Brain microvascular endothelial cell (primary cell): ENCODE data around the gene RNF7.
A peak's percentile ranks its signal among the peaks of the same experiment; 100 is the strongest.

Experiments used
- DNase-seq: peaks from one replicate; pipeline ENCODE4 v3.0.0-alpha.2; 2020
- H3K27ac ChIP-seq: fragments of 250-450 bp; sonication (Bioruptor Pico); 2 replicates; pipeline ENCODE4 v1.5.1; 2020; ENCODE audit warnings: mild to moderate bottlenecking, moderate library complexity
- H3K27me3 ChIP-seq: fragments of 250-450 bp; sonication (Bioruptor Pico); replicated peaks from 2 replicates; pipeline ENCODE4 v1.5.1; 2020; ENCODE audit warnings: mild to moderate bottlenecking
- H3K36me3 ChIP-seq: fragments of 250-450 bp; sonication (Bioruptor Pico); replicated peaks from 2 replicates; pipeline ENCODE4 v1.5.1; 2020; ENCODE audit warnings: mild to moderate bottlenecking
- H3K4me3 ChIP-seq: 2 replicates; pipeline ENCODE4 v1.5.1; 2011; ENCODE audit warnings: low read depth, mild to moderate bottlenecking, control low read depth, low read length, moderate library complexity
- CTCF ChIP-seq: IDR thresholded peaks from 2 replicates; pipeline ENCODE4 v1.5.1; 2011; ENCODE audit warnings: low read depth, mild to moderate bottlenecking, moderate library complexity, low read length, control low read depth, inconsistent platforms; ENCODE audit errors: missing control alignments
- in situ Hi-C: cut with HindIII; loops from 2 replicates; pipeline ENCODE4 v1.10.0; 2017; ENCODE audit warnings: low sequenced_read_pairs, low pct_ligation_motif_present

RNF7 gene

GRCh38 chr3:141767066-141767465, 29.0 kb downstream of the RNF7 start:
- no peak for TF ChIP-seq CTCF

GRCh38 chr3:141769221-141769894, 31.3 kb downstream of the RNF7 start:
- in situ Hi-C loops, result no loop called here

More at GRCh38 chr3:141767066-141767465, 29.0 kb downstream of the RNF7 start:
- Histone ChIP-seq H3K27ac (no peak overlapping the region), H3K4me3 (no peak overlapping the region), H3K36me3 (no peaks in the 10 kb centered on the region), H3K27me3 (no peaks in the 10 kb centered on the region)
- in situ Hi-C loops, result no loop called here
- DNase-seq, result no peak

GRCh38 chr3:141773676-141774075, 35.6 kb downstream of the RNF7 start:
- in situ Hi-C loops, result no loop called here
- H3K4me3 ChIP-seq, result no peak overlapping the region
- no peak overlapping the region for H3K27ac ChIP-seq
- no peak for DNase-seq
- TF ChIP-seq CTCF, result no peak
- H3K27me3 ChIP-seq, result no peaks in the 10 kb centered on the region
- H3K36me3 ChIP-seq, result no peaks in the 10 kb centered on the region

More at GRCh38 chr3:141769221-141769894, 31.3 kb downstream of the RNF7 start:
- no peaks in the 10 kb centered on the region for H3K36me3 ChIP-seq
- no peaks in the 10 kb centered on the region for H3K27me3 ChIP-seq
- no peak for TF ChIP-seq CTCF
- peak; percentile 20 for DNase-seq
- no peak overlapping the region for H3K4me3 ChIP-seq
- no peak overlapping the region for H3K27ac ChIP-seq

GRCh38 chr3:141776376-141776775, 38.3 kb downstream of the RNF7 start:
- in situ Hi-C loops, result no loop called here
- TF ChIP-seq CTCF, result no peak
- no peaks in the 10 kb centered on the region for H3K36me3 ChIP-seq
- no peaks in the 10 kb centered on the region for H3K27me3 ChIP-seq
- no peak overlapping the region for H3K4me3 ChIP-seq
- DNase-seq, result no peak
- no peak overlapping the region for H3K27ac ChIP-seq

- Histone ChIP-seq H3K27me3 (no peaks in the 10 kb centered on the region), H3K4me3 (no peak overlapping the region), H3K36me3 (no peaks in the 10 kb centered on the region), H3K27ac (no peak overlapping the region)
- no peak for DNase-seq
- in situ Hi-C loops, result no loop called here
- no peak for TF ChIP-seq CTCF
Observed at GRCh38 chr3:141776885-141777284, 38.8 kb downstream of the RNF7 start.
